ENCODE results near the gene SEPTIN8.

DNA sequence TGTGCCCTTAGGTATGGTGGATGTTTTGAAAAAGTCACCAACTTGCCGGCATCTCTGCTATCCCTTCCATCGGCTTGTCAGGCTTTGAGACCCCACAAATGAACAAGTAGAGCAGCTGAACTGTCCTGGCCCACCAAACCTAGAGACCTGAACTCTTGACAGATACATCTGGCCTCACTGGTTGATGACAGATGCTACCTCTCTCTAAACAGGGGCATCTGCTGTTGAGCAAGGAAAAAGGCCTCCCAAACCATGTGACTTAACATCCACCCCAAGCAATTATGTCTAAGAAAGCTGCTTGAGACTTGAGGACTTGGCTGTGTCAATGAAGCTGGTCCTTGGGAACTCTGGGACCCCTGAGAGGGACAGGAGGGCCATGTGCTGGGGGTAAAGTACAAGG lies 27.5 kb downstream of the SEPTIN8 start:
- TF ChIP-seq, protein P1, sequence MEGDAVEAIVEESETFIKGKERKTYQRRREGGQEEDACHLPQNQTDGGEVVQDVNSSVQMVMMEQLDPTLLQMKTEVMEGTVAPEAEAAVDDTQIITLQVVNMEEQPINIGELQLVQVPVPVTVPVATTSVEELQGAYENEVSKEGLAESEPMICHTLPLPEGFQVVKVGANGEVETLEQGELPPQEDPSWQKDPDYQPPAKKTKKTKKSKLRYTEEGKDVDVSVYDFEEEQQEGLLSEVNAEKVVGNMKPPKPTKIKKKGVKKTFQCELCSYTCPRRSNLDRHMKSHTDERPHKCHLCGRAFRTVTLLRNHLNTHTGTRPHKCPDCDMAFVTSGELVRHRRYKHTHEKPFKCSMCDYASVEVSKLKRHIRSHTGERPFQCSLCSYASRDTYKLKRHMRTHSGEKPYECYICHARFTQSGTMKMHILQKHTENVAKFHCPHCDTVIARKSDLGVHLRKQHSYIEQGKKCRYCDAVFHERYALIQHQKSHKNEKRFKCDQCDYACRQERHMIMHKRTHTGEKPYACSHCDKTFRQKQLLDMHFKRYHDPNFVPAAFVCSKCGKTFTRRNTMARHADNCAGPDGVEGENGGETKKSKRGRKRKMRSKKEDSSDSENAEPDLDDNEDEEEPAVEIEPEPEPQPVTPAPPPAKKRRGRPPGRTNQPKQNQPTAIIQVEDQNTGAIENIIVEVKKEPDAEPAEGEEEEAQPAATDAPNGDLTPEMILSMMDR (conservative IDR thresholded peaks at IDR 0.05; ENCODE audit: low read length), result no peak
- no peak for TF ChIP-seq EZH2phosphoT487 (IDR thresholded peaks at IDR 0.05; ENCODE audit: borderline replicate concordance)
